Kidney (tissue), 14 donors: Measurements from ENCODE around the gene ZNF689. TPM values are rescaled to one million over a fixed set of nuclear protein-coding genes. Genes with fewer than 3 reads are reported as not detected.

Experiments
- DNase-seq, 5 donors: peaks; one replicate each; pipeline ENCODE4 v3.0.0-alpha.2; 2013 to 2020
- FAIRE-seq: peaks from 2 replicates; lab custom pipeline; 2012; peaks lifted over from hg19 to GRCh38; lab: Jason Lieb, UNC
- H3K27ac ChIP-seq, 2 donors: one replicate each; pipeline ENCODE4 v1.7.0; 2013; ENCODE audit warnings: low read depth in 2 of 2, low read length in 2 of 2, inconsistent platforms in 1 of 2
- H3K27me3 ChIP-seq: one replicate; pipeline ENCODE4 v1.7.1; 2013; ENCODE audit warnings: low read length, inconsistent platforms; ENCODE audit not compliant: control insufficient read depth, insufficient read depth
- H3K36me3 ChIP-seq, 3 donors: one replicate each; pipeline versions ENCODE4 v1.7.0 to v1.7.1; 2013; ENCODE audit warnings: low read length in 3 of 3, control low read depth in 1 of 3, inconsistent platforms in 1 of 3; ENCODE audit not compliant: insufficient read depth in 3 of 3, control insufficient read depth in 2 of 3
- H3K4me1 ChIP-seq, 3 donors: one replicate each; pipeline versions ENCODE4 v1.7.0 to v1.7.1; 2013; ENCODE audit warnings: low read length in 3 of 3, inconsistent platforms in 1 of 3, low read depth in 1 of 3; ENCODE audit not compliant: control insufficient read depth in 2 of 3, insufficient read depth in 2 of 3
- H3K4me3 ChIP-seq, 3 donors: one replicate each; pipeline versions ENCODE4 v1.7.0 to v1.8.1; 2013; ENCODE audit warnings: low read length in 3 of 3, control low read depth in 1 of 3, inconsistent platforms in 1 of 3
- H3K9ac ChIP-seq, 3 donors: one replicate each; pipeline versions ENCODE4 v1.7.0 to v1.7.1; 2013; ENCODE audit warnings: low read length in 3 of 3, control low read depth in 1 of 3, inconsistent platforms in 1 of 3
- H3K9me3 ChIP-seq, 3 donors: one replicate each; pipeline versions ENCODE4 v1.7.0 to v1.7.1; 2013; ENCODE audit warnings: low read length in 3 of 3, control low read depth in 1 of 3, inconsistent platforms in 1 of 3; ENCODE audit not compliant: control insufficient read depth in 2 of 3, insufficient read depth in 1 of 3
- intact Hi-C: fragments of 100-400 bp; cut with DNase I; formaldehyde crosslinking; loops from one replicate; pipeline ENCODE4 v1.11.1; 2022
- polyA plus RNA-seq: library from polyadenylated mRNA; stranded (reverse); fragments of 350-450 nt; fragmentation: Illumina TruSeq; extraction: RNeasy Lipid Tissue Mini Kit (QIAGEN cat#74804); gene quantifications from one replicate; pipeline ENCODE4 v1.2.3, GENCODE V29; 2014; ENCODE audit warnings: low read depth, low replicate concordance; ENCODE audit not compliant: insufficient read depth
- total RNA-seq: library from RNA; stranded (reverse); fragmentation: NEBNext Ultra II Directional; extraction: Animal tissue kit (Norgen Biotek cat#: 25700); gene quantifications from one replicate; pipeline ENCODE4 v1.2.1, GENCODE V29; 2021
- TF ChIP-seq, protein P1 (sequence below): IDR thresholded peaks from 3 replicates; pipeline ENCODE4 v1.5.1; 2012; ENCODE audit warnings: mild to moderate bottlenecking, moderate library complexity, borderline replicate concordance; ENCODE audit not compliant: insufficient read depth; ENCODE audit errors: extremely low read depth
- donor health status: control.
- donor health status: control.
- donor health status: control.
- donor health status: control.
- donor health status: control.
- donor health status: DM: yes; HTN: yes; CAD: no.
- donor health status: Normal renal cell carcinoma (clear cell type).

The ZNF689 gene
- total and polyA plus RNA-seq, 2 donors from 2014 or later = 3.9 to 9.0 TPM

DNA sequence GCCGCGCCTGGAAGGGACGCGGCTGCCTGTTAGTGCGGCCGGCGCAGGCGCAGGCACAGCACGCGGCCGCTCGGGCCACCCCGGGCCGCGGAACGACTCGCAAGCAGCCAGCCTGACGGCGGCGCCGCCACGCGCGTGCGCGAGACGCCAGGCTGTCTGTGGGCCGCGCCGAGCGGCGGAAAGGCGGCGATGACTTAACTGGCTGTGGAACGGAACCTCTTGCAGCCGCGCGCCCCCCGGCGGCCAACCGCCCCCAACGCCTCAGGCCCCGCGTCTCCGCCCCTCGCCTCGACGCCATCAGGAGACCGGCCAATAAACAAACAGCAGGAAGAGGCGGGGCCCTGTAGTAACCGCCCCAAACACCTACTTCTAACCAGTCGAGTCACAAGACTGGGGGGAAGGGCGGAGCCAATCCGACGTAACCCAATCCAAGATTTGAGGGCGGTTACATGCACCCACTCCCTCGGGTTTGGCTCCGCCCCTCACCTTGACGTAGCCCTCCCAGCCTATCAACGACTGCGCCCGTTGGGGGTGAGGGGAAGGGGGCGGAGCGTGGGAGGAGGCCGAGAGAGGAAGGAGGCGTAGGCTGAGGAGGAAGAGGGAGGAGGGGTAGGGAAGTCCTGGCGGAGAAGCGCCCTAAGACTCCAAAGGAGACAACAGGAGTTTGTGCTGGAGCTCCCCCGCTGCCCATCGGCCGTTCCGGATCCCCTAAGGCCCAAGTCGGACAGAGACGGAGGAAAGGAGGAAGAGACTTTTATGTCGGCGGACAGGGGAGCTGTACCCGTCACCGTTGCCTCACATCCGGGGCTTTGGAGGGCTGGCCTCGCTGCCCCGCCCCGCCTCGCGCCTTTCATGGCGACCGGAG, 47.9 kb upstream of the ZNF689 start, which contains the start of gene FBRS:
Gene FBRS (plus strand): TSS at position 566 of the 865 bp plus-strand sequence. CDS start 1,088 bp downstream, outside the sequence.
- peak within 1 kb of the TSS; percentile 100 for H3K27ac ChIP-seq
- TF ChIP-seq, protein P1, sequence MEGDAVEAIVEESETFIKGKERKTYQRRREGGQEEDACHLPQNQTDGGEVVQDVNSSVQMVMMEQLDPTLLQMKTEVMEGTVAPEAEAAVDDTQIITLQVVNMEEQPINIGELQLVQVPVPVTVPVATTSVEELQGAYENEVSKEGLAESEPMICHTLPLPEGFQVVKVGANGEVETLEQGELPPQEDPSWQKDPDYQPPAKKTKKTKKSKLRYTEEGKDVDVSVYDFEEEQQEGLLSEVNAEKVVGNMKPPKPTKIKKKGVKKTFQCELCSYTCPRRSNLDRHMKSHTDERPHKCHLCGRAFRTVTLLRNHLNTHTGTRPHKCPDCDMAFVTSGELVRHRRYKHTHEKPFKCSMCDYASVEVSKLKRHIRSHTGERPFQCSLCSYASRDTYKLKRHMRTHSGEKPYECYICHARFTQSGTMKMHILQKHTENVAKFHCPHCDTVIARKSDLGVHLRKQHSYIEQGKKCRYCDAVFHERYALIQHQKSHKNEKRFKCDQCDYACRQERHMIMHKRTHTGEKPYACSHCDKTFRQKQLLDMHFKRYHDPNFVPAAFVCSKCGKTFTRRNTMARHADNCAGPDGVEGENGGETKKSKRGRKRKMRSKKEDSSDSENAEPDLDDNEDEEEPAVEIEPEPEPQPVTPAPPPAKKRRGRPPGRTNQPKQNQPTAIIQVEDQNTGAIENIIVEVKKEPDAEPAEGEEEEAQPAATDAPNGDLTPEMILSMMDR = peak; percentile 50
- no peaks in the 10 kb centered on the region for H3K9me3 ChIP-seq
- H3K27me3 ChIP-seq = no peaks in the 10 kb centered on the region
- FAIRE-seq (peak; percentile 98), DNase-seq (peak; percentile 100)
- peak within 1 kb of the TSS; percentile 85 to 96 (median 94) for H3K4me3 ChIP-seq
- H3K36me3 ChIP-seq = peaks cover 11 to 52% (median 18%) of the 10 kb centered on the region in 3 donors
- peak within 1 kb of the TSS; percentile 78 to 96 (median 93) for H3K9ac ChIP-seq
- H3K4me1 ChIP-seq = peaks cover 3 to 29% (median 21%) of the 10 kb centered on the region in 3 donors
- intact Hi-C loops = no loop called here

DNA sequence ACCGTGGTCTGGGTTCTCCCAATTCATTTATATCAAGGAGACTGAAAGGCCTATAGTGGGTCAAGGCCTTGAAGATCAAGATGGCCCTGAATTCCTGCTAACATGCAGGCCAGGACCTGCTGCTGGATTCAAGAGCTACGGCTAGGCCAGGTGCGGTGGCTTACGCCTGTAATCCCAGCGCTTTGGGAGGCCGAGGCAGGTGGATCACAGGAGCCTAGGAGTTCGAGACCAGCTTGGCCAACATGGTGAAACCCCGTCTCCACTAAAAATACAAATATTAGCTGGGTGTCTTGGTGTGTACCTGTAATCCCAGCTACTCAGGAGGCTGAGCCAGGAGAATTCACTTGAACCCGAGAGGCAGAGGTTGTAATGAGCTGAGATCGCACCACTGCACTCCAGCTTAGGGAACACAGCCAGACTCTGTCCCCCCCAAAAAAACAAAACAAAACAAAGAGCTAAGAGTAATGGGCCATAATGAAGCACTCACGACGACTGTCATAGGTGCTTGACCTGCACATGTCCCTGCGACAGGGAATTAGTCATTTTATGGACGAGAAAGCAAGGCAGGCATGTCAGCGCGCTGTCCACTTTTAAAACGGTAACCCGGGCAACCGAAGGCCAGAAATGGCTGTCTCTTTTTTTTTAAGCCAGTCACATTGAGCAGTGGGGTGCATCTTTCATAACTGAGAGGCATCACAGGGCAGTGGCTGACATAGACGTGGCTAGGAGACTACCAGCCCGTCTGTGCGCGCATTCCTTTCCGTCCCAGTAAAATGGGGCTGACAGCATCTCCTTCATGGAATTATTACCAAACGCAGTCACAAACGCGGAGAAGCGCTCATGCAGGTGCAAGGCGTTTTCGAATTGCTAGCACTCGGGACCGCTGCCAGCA, 47.0 kb upstream of the ZNF689 start:
- Histone ChIP-seq H3K36me3 (peaks cover 10 to 45% (median 11%) of the 10 kb centered on the region in 3 donors), H3K4me3 (peak overlapping the region; percentile 55 to 71 (median 70)), H3K9me3 (no peaks in the 10 kb centered on the region), H3K27ac (peak overlapping the region; percentile 79 to 88), H3K27me3 (no peaks in the 10 kb centered on the region), H3K4me1 (peaks cover 3 to 30% (median 21%) of the 10 kb centered on the region in 3 donors), H3K9ac (peak overlapping the region; percentile 35 to 83 (median 50))
- peak in 1 of 5 donors; percentile 61 for DNase-seq
- intact Hi-C loops = no loop called here
- TF ChIP-seq, protein P1 = no peak
- no peak for FAIRE-seq

DNA sequence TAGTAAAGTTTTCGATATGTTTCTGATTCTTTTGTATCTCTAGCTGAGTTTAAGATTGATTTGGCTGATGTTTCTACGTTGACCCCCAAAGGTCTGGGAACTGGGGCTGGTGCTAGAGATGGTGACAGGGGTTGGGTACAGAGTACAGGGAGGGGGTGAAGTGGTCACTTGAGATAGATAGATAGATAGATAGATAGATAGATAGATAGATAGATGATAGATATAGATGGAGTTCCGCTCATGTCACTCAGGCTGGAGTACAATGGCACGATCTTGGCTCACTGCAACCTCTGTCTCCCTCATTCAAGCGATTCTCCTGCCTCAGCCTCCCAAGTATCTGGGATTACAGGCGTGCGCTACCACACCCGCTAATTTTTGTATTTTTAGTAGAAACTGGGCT, 46.2 kb upstream of the ZNF689 start:
- FAIRE-seq (no peak), DNase-seq (no peak)
- Histone ChIP-seq H3K36me3 (peaks cover 10 to 36% (median 10%) of the 10 kb centered on the region in 3 donors), H3K27ac (no peak overlapping the region), H3K4me1 (peaks cover 3 to 28% (median 23%) of the 10 kb centered on the region in 3 donors), H3K27me3 (no peaks in the 10 kb centered on the region), H3K9me3 (no peaks in the 10 kb centered on the region), H3K9ac (no peak overlapping the region), H3K4me3 (no peak overlapping the region)
- intact Hi-C loops = no loop called here
- TF ChIP-seq, protein P1 = no peak
